Measurements from ENCODE around the gene SOX10.

DNA sequence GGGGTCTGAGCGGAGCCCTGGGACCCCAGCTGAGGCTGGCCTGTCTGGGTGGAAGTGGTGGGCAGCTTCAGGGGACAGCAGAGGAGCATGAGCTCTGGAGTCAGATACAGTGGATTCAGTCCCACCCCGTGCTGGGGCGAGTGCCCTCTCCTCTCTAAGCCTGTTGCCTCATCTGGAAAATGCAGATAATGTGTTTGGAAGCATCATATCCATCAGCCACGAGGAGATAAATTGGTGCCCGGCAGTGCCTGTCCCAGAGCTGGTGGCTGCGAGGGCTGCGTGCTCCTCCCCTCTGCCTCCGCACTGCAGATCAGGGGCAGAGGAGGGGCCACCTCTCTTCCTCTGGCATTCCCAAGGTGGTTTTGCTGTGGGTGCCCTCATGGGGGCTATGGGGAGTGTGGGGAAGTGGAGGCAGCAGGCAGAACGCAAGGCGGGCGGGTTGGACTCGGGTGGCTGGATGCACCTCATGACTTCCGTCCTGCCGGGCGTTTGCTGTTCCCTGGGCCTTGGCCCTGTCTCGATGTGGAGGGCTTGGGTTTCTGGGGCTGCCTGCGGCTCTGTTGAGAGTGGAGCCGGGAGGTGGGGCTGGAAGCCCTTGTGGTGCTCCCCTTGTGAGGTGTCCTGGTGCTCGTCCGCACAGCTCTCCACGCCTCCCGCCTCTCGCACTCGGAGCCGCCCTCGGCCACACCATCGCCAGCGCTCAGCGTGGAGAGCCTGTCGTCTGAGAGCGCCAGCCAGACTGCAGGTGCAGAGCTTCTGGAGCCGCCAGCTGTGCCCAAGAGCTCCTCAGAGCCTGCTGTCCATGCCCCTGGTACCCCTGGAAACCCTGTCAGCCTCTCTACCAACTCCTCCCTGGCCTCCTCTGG, 57.4 kb downstream of the SOX10 start:
- TF ChIP-seq, protein P1, sequence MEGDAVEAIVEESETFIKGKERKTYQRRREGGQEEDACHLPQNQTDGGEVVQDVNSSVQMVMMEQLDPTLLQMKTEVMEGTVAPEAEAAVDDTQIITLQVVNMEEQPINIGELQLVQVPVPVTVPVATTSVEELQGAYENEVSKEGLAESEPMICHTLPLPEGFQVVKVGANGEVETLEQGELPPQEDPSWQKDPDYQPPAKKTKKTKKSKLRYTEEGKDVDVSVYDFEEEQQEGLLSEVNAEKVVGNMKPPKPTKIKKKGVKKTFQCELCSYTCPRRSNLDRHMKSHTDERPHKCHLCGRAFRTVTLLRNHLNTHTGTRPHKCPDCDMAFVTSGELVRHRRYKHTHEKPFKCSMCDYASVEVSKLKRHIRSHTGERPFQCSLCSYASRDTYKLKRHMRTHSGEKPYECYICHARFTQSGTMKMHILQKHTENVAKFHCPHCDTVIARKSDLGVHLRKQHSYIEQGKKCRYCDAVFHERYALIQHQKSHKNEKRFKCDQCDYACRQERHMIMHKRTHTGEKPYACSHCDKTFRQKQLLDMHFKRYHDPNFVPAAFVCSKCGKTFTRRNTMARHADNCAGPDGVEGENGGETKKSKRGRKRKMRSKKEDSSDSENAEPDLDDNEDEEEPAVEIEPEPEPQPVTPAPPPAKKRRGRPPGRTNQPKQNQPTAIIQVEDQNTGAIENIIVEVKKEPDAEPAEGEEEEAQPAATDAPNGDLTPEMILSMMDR (IDR thresholded peaks at IDR 0.05): no peak
- no peak for TF ChIP-seq EZH2 (IDR thresholded peaks at IDR 0.05; ENCODE audit: borderline replicate concordance, insufficient read depth, low read depth, low read length, poor library complexity, severe bottlenecking)
